Measurements from ENCODE around the gene WWTR1. TPM values are rescaled to one million over a fixed set of nuclear protein-coding genes. Genes with fewer than 3 reads are reported as not detected.

Gene WWTR1
- polyA plus RNA-seq, 1 experiment: 119 TPM

DNA sequence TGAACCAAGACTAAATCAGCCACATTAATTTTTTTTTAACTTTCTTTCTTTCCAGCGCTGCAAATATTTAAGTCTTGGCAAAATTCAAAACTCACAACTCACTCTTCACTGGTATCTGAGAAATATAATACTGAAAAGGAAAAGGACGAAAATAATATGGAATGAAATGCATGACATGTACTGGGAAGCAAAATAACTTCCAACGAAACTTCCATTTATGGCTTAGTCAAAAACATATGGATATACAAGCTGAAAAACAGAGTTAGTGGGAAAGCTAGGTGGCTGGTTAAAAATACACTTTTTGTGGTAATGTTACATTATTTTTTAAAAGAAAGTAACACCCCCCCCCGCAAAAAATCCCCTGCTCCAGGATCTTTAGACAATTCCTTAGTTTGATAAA lies 97.2 kb downstream of the WWTR1 start:
- ChIA-PET CTCF (interaction anchor here (0.7 to 1.2 kb wide), 2 partner anchors 9 to 10 kb away, joined by 3 read pairs; no protein-coding TSS in a partner anchor), POLR2A (no interaction called here)
- Histone ChIP-seq H3K36me3 (ENCODE audit: control insufficient read depth, insufficient read depth, low read length) (no peaks in the 10 kb centered on the region), H3K27me3 (ENCODE audit: control insufficient read depth, insufficient read depth, low read length) (no peaks in the 10 kb centered on the region), H3K4me3 (ENCODE audit: low read depth, low read length) (no peak overlapping the region)
- TF ChIP-seq, protein P1, sequence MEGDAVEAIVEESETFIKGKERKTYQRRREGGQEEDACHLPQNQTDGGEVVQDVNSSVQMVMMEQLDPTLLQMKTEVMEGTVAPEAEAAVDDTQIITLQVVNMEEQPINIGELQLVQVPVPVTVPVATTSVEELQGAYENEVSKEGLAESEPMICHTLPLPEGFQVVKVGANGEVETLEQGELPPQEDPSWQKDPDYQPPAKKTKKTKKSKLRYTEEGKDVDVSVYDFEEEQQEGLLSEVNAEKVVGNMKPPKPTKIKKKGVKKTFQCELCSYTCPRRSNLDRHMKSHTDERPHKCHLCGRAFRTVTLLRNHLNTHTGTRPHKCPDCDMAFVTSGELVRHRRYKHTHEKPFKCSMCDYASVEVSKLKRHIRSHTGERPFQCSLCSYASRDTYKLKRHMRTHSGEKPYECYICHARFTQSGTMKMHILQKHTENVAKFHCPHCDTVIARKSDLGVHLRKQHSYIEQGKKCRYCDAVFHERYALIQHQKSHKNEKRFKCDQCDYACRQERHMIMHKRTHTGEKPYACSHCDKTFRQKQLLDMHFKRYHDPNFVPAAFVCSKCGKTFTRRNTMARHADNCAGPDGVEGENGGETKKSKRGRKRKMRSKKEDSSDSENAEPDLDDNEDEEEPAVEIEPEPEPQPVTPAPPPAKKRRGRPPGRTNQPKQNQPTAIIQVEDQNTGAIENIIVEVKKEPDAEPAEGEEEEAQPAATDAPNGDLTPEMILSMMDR (IDR thresholded peaks at IDR 0.05; ENCODE audit: insufficient read depth, low read depth, low read length): no peak
- no peak for DNase-seq (ENCODE audit: low read depth)

- TF ChIP-seq, protein P1 (IDR thresholded peaks at IDR 0.05; ENCODE audit: insufficient read depth, low read depth, low read length): no peak
- CTCF ChIA-PET: interaction anchor here (0.7 to 1.3 kb wide), 2 partner anchors 9 to 29 kb away, joined by 3 read pairs; no protein-coding TSS in a partner anchor
- DNase-seq (ENCODE audit: low read depth): no peak
- Histone ChIP-seq H3K36me3 (ENCODE audit: control insufficient read depth, insufficient read depth, low read length) (no peaks in the 10 kb centered on the region), H3K27me3 (ENCODE audit: control insufficient read depth, insufficient read depth, low read length) (no peaks in the 10 kb centered on the region), H3K4me3 (ENCODE audit: low read depth, low read length) (no peak overlapping the region)
- POLR2A ChIA-PET: no interaction called here
Observed at GRCh38 chr3:149560001-149560400, 97.8 kb downstream of the WWTR1 start.

- TF ChIP-seq, protein P1 (IDR thresholded peaks at IDR 0.05; ENCODE audit: insufficient read depth, low read depth, low read length): no peak
- ChIA-PET POLR2A (no interaction called here), CTCF (interaction anchor here (0.9 to 1.3 kb wide), 2 partner anchors 9 to 29 kb away, joined by 3 to 5 read pairs; no protein-coding TSS in a partner anchor)
- Histone ChIP-seq H3K27me3 (ENCODE audit: control insufficient read depth, insufficient read depth, low read length) (no peaks in the 10 kb centered on the region), H3K36me3 (ENCODE audit: control insufficient read depth, insufficient read depth, low read length) (no peaks in the 10 kb centered on the region), H3K4me3 (ENCODE audit: low read depth, low read length) (no peak overlapping the region)
- DNase-seq (ENCODE audit: low read depth): no peak
Observed at GRCh38 chr3:149559525-149559924, 98.3 kb downstream of the WWTR1 start.

- DNase-seq (ENCODE audit: low read depth): no peak
- ChIA-PET CTCF (interaction anchor here (0.8 to 2.8 kb wide), 5 partner anchors 11 to 102 kb away, joined by 3 to 18 read pairs (median 6); partner anchors contain the start of gene WWTR1), POLR2A (no interaction called here)
- Histone ChIP-seq H3K4me3 (ENCODE audit: low read depth, low read length) (no peak overlapping the region), H3K36me3 (ENCODE audit: control insufficient read depth, insufficient read depth, low read length) (no peaks in the 10 kb centered on the region), H3K27me3 (ENCODE audit: control insufficient read depth, insufficient read depth, low read length) (no peaks in the 10 kb centered on the region)
- TF ChIP-seq, protein P1 (IDR thresholded peaks at IDR 0.05; ENCODE audit: insufficient read depth, low read depth, low read length): no peak
Observed at GRCh38 chr3:149555927-149556326, 101.9 kb downstream of the WWTR1 start.

DNA sequence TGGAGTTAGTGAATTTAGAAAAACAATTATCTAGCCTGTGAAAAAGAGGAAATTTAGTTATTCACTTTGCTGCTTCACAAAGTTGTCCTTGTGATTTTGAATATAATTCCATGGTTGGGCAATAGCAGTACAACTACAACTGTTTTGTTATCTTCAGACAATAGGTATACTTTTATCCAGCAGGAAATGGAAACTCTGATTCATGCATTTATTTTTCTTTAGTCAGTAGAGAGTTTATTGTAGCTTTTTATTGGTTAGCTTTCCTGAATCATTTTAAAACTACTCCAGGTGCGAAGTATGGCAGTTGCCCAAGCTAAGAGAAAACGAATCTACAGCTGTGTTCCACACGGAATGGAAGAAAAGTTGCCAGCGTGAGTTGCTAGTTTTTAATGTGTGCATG lies 103.0 kb downstream of the WWTR1 start:
- DNase-seq (ENCODE audit: low read depth): peak; percentile 89
- POLR2A ChIA-PET: interaction anchor here (0.5 to 0.6 kb wide), 2 partner anchors 12 to 268 kb away, joined by 3 to 4 read pairs; no protein-coding TSS in a partner anchor

More for the DNA sequence above, 103.0 kb downstream of the WWTR1 start:
- H3K4me3 ChIP-seq (ENCODE audit: low read depth, low read length): no peak overlapping the region
- no peaks in the 10 kb centered on the region for H3K36me3 ChIP-seq (ENCODE audit: control insufficient read depth, insufficient read depth, low read length)
- no peaks in the 10 kb centered on the region for H3K27me3 ChIP-seq (ENCODE audit: control insufficient read depth, insufficient read depth, low read length)
- TF ChIP-seq, protein P1 (IDR thresholded peaks at IDR 0.05; ENCODE audit: insufficient read depth, low read depth, low read length): no peak
- CTCF ChIA-PET: interaction anchor here (1.1 to 2.8 kb wide), 6 partner anchors 12 to 103 kb away, joined by 4 to 18 read pairs (median 6); partner anchors contain the start of gene WWTR1
